ENCODE results near the gene SPOCK1.

DNA sequence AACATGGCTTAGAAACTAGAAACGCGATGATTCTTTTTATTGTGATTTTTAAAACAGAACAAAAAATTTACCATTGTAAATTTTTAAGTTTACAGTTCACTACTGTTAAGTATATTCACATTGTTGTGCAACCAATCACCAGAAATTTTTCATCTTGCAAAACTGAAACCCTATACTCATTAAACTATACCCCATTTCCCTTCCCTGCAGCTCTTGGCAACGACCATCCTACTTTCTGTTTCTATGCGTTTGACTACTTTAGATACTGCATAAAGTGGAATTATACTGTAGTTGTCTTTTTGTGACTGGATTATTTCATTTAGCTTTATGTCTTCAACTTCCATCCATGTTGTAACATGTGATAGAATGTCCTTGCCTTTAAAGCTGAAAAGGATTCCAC is 52.5 kb downstream of the SPOCK1 start:
- TF ChIP-seq, protein P1, sequence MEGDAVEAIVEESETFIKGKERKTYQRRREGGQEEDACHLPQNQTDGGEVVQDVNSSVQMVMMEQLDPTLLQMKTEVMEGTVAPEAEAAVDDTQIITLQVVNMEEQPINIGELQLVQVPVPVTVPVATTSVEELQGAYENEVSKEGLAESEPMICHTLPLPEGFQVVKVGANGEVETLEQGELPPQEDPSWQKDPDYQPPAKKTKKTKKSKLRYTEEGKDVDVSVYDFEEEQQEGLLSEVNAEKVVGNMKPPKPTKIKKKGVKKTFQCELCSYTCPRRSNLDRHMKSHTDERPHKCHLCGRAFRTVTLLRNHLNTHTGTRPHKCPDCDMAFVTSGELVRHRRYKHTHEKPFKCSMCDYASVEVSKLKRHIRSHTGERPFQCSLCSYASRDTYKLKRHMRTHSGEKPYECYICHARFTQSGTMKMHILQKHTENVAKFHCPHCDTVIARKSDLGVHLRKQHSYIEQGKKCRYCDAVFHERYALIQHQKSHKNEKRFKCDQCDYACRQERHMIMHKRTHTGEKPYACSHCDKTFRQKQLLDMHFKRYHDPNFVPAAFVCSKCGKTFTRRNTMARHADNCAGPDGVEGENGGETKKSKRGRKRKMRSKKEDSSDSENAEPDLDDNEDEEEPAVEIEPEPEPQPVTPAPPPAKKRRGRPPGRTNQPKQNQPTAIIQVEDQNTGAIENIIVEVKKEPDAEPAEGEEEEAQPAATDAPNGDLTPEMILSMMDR (IDR thresholded peaks at IDR 0.05) = no peak
- TF ChIP-seq POLR2A (IDR thresholded peaks at IDR 0.05) = no peak
